Activated naive CD8-positive, alpha-beta T cell (primary cell): ENCODE measurements around the gene SORCS2.

Experiments
- H3K27ac Mint-ChIP-seq: one replicate; pipeline ENCODE4 v1.8.0; 2021; ENCODE audit warnings: mixed read lengths
- H3K27me3 Mint-ChIP-seq: one replicate; pipeline ENCODE4 v1.8.0; 2021; ENCODE audit warnings: mixed read lengths
- H3K36me3 Mint-ChIP-seq: one replicate; pipeline ENCODE4 v1.8.0; 2021; ENCODE audit warnings: mixed read lengths
- H3K4me1 Mint-ChIP-seq: one replicate; pipeline ENCODE4 v1.8.0; 2021; ENCODE audit warnings: low read depth, mixed read lengths
- H3K4me3 Mint-ChIP-seq: one replicate; pipeline ENCODE4 v1.8.0; 2021; ENCODE audit warnings: mild to moderate bottlenecking, mixed read lengths
- H3K9me3 Mint-ChIP-seq: one replicate; pipeline ENCODE4 v1.8.0; 2021; ENCODE audit warnings: low read depth, mixed read lengths

The SORCS2 gene

DNA sequence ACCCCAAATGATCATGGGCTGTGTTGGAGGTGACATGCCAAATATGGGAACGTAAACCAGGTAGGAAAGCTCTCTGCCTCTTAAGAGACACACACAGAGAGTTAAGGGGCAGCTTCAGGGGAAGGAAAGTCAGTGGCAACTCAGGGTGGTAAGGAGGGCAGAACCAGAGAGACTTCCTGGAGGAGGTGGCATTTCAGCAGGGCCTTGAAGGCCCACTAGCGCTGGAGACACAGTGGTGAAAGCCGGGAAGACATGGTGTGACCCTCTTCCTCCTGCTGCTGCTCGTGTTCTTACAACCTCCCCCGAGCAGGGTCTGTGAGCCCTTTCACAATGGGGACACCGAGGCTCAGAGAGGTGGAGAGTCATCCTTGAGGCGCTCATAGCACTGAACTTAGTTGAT lies 68.2 kb downstream of the SORCS2 start:
- no peaks in the 10 kb centered on the region for H3K36me3 Mint-ChIP-seq
- H3K9me3 Mint-ChIP-seq = no peaks in the 10 kb centered on the region
- no peaks in the 10 kb centered on the region for H3K4me1 Mint-ChIP-seq
- H3K27ac Mint-ChIP-seq = no peak overlapping the region
- H3K4me3 Mint-ChIP-seq = no peak overlapping the region
- no peaks in the 10 kb centered on the region for H3K27me3 Mint-ChIP-seq

DNA sequence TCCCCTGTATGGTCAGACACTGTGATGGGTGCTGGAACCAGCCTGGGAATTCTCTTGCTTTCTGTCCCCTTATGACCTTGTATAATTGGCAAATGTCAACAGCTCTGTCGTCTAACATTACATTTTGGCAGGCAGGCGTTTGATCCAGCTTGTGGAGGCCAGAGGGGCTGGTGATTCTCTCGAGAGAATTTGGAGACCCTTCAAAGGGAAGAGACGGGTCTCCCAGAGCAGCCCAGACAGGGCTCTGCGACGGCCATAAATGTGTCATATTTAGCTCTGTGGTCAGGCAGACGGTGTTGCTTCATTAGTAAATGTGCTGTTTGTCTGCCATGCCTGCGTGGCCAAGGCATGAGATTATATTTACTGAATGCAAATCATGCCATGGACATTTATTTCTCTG lies 68.7 kb downstream of the SORCS2 start:
- Mint-ChIP-seq H3K27ac (no peak overlapping the region), H3K9me3 (no peaks in the 10 kb centered on the region), H3K27me3 (no peaks in the 10 kb centered on the region), H3K4me3 (no peak overlapping the region), H3K4me1 (no peaks in the 10 kb centered on the region), H3K36me3 (no peaks in the 10 kb centered on the region)

DNA sequence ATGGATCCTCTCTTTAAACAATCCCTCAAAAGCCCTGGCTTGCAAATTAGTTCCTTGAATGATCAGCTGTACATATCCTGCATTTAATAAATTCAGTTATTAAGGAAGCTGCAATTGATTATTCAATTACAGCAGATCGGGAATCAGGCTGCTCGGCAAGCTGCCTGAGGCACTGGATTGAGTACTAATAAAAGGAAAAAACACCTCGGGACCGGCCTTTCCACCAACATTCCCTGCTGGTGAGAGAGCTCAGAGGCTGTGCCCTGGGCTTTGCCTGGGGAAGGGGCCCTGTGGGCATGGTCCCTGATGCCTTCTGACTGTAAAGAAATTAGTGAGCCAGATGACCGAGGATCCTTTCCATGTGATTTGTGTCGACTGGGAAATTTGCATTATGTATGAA lies 69.2 kb downstream of the SORCS2 start:
- H3K9me3 Mint-ChIP-seq = no peaks in the 10 kb centered on the region
- no peaks in the 10 kb centered on the region for H3K36me3 Mint-ChIP-seq
- H3K4me1 Mint-ChIP-seq = no peaks in the 10 kb centered on the region
- H3K4me3 Mint-ChIP-seq = no peak overlapping the region
- no peaks in the 10 kb centered on the region for H3K27me3 Mint-ChIP-seq
- no peak overlapping the region for H3K27ac Mint-ChIP-seq

DNA sequence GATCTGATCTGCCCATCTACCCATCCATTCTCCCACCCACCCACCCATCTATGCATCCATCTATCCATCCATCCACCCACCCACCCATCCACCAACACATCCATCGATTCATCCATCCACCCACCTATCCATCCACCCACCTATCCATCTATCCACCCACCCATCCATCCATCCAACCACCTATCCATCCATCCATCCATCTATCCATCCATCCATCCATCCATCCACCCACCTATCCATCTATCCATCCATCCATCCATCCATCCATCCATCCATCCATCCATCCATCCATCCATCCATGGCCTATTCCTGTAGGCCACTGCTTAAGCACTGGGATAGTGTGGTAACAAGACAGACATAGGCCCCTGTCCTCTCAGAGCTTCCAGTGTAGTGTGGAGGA lies 69.8 kb downstream of the SORCS2 start:
- no peak overlapping the region for H3K4me3 Mint-ChIP-seq
- H3K36me3 Mint-ChIP-seq = no peaks in the 10 kb centered on the region
- H3K4me1 Mint-ChIP-seq = no peaks in the 10 kb centered on the region
- H3K27me3 Mint-ChIP-seq = no peaks in the 10 kb centered on the region
- no peak overlapping the region for H3K27ac Mint-ChIP-seq
- no peaks in the 10 kb centered on the region for H3K9me3 Mint-ChIP-seq

DNA sequence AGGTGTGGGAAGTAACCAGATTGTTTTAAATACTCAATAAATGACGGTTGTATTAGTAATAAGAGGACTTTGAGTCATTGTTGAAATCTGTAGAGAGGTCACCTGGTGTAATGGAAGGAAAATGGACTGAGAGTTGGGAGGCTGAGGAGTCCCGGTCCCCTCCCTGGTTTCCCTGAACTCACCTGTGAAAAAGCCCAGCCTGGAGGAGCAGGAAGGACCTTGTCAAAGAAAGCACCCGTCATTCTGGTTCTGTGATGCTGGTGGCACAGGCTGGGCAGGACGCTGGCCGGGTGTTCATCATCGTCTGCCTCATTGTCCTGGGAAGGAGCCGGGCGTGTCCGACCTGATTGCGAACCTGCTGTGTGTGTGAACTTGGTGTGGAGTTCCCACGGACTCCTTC lies 70.8 kb downstream of the SORCS2 start:
- H3K27me3 Mint-ChIP-seq = no peaks in the 10 kb centered on the region
- no peak overlapping the region for H3K4me3 Mint-ChIP-seq
- H3K27ac Mint-ChIP-seq = no peak overlapping the region
- no peaks in the 10 kb centered on the region for H3K36me3 Mint-ChIP-seq
- H3K9me3 Mint-ChIP-seq = no peaks in the 10 kb centered on the region
- no peaks in the 10 kb centered on the region for H3K4me1 Mint-ChIP-seq

DNA sequence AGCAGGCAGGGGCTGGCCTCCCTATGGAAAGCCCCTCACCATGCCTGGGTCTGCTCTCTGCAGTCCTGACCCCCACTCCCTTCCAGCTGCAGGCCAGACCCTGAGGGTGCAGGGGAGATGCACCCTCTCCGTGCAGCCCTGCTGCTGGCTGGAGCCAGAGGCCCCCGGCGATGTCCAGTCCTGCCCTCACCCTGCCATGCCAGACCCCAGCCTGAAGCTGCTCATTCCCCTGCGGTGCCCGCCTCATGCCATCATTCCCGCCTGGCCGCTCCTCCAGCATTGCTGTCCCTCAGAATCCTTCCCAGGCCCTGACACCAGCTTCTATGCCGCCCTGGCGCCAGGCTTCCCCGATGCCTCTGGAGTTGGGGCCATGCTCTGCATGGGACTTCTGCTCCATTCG lies 72.4 kb downstream of the SORCS2 start:
- Mint-ChIP-seq H3K4me1 (no peaks in the 10 kb centered on the region), H3K27ac (no peak overlapping the region), H3K4me3 (no peak overlapping the region), H3K27me3 (no peaks in the 10 kb centered on the region), H3K36me3 (no peaks in the 10 kb centered on the region), H3K9me3 (no peaks in the 10 kb centered on the region)

DNA sequence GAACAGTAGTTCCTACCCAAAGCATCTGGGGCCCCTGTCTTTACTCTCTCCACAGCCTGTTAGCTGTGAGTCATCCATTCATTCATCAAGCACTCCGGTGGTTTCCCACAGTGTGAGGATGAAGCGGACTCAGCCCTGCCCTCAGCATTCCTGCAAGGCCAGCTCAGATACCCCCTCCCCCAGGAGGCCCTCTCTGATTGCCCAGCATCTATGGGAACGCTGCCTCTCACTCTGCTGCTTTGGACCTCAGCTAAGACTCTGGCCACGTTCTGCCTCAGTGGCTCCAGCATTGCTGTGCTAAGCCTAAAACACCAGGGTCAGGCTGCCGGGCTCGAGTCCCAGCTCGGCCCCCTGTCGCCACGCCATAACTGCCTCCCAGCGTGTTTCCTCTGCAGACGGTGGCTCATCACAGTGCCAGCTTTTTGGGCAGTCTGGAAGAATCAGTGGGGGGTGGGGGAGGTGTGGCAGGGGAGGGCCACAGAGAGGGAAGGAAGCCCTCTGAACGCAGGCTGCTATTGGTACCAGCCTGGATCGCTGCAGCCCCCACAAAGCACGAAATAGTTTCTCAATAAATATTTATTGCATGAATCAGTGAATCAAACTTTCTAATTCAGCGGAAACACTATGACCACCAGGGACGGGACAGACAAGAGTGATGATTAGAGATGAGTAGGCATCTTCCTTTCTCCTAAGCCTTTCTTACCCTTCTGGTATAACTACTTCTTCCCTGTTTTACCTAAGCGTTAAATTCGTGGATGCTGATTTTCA lies 74.4 kb downstream of the SORCS2 start:
- no peak overlapping the region for H3K27ac Mint-ChIP-seq
- no peaks in the 10 kb centered on the region for H3K27me3 Mint-ChIP-seq
- H3K4me3 Mint-ChIP-seq = no peak overlapping the region
- no peaks in the 10 kb centered on the region for H3K9me3 Mint-ChIP-seq
- H3K36me3 Mint-ChIP-seq = no peaks in the 10 kb centered on the region
- no peaks in the 10 kb centered on the region for H3K4me1 Mint-ChIP-seq

DNA sequence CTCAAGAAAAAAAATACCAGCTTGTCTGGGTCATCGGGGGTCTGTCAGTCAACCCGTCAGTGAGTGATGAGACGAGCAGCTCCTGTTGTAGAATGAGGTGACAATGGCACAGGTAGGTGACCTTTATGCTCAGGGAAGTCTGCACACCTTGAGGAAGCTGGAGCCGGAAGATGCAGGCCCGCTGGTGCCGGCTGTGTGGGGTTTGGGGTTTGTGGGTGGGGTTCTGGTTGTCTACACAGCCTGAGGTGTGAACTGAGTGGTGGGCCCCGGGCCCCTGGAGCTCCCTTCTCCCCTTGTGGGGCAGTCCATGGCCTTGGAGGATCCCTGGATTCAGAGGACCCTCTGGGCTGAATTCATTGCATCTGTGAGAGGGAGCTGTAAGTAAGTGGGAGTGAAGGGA lies 75.5 kb downstream of the SORCS2 start:
- Mint-ChIP-seq H3K27ac (no peak overlapping the region), H3K9me3 (no peaks in the 10 kb centered on the region), H3K36me3 (no peaks in the 10 kb centered on the region), H3K4me1 (no peaks in the 10 kb centered on the region), H3K27me3 (no peaks in the 10 kb centered on the region), H3K4me3 (no peak overlapping the region)

DNA sequence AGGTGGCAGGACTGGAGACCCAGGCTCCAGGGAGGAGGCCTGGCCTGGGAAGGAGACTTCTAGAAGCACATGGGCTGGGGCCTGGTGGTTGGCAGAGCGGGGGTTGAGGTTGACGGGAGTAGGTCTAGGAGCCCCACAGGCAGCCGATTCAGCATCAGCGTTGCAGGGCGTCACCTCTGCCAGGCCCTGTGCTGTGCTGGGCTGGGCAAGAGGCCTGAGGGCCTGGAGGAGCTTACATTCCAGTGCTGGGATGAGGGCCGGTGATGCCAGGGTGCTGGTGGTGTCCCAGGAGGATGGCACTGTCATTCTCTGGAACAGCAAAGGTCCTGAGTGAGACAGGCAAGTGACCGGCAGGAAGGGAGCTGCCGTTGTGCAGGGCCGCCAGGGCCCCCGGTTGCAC lies 76.6 kb downstream of the SORCS2 start:
- Mint-ChIP-seq H3K27ac (no peak overlapping the region), H3K4me3 (no peak overlapping the region), H3K27me3 (no peaks in the 10 kb centered on the region), H3K9me3 (no peaks in the 10 kb centered on the region), H3K4me1 (no peaks in the 10 kb centered on the region), H3K36me3 (no peaks in the 10 kb centered on the region)

DNA sequence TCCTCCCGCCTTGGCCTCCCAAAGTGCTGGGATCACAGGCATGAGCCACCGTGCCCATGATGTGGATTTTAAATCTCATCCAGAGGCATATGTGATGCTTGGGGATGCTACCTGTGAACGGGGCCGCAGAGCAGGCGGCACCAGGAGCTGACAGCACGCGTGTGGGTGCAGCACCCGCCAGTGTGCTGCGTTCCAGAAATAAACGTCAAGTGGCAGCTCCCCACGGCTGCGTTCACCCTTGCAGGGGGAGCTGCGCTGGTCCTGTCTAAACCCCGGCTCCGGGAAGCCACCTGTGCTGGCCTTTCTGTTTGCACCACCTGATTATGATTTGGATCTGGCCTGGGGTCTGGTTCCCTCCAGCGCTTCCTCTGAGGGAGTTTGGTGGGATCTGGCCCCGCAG lies 77.8 kb downstream of the SORCS2 start:
- H3K4me1 Mint-ChIP-seq = no peaks in the 10 kb centered on the region
- H3K36me3 Mint-ChIP-seq = no peaks in the 10 kb centered on the region
- H3K9me3 Mint-ChIP-seq = no peaks in the 10 kb centered on the region
- H3K27me3 Mint-ChIP-seq = no peaks in the 10 kb centered on the region
- H3K4me3 Mint-ChIP-seq = no peak overlapping the region
- no peak overlapping the region for H3K27ac Mint-ChIP-seq

DNA sequence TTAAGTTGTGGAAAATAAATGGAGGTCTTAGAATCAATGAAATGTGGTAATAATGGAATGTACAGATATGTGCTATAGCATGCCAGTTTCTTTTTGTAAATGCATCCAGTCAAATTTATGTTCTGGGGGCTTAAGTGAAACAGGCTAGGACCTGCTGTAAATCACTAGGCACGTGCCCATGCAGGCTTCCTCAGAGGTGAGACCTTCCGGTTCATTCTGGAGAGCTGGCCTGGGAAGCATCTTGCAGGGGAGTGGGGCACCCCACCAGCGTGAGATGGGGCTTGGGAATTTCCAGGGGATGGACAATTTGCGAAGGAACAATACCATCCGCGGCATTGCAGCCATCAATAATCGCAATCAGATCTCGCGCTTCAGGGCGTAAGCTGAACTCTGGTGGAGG lies 80.1 kb downstream of the SORCS2 start:
- no peak overlapping the region for H3K4me3 Mint-ChIP-seq
- no peaks in the 10 kb centered on the region for H3K9me3 Mint-ChIP-seq
- H3K36me3 Mint-ChIP-seq = no peaks in the 10 kb centered on the region

DNA sequence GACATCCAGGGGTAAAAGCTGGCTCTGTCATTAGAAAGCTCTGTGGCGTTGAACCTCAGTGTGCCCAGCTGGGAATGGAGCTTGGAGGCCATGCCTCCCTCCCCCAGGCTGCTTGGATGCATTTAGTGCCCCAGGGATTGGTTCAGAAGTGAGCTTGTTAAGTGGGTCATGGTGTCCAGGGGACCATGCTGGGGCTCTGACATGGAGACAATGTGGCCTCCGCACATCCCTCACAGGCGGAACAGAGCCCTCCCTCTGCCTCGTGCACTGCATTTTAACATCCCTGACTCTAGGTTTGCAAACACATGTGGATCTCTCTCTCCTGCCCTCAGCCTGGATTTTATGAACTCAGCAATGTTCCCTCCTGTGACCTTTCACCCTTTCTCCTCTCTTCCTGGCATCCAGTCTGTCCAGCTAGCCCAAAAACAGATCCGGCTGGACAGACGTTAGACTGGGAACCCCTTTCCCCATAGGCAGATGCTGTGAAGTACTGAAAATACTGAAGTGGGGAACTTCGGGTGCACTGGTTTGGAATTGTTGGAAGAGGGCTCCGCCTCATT lies 81.5 kb downstream of the SORCS2 start:
- H3K4me3 Mint-ChIP-seq = no peak overlapping the region
- H3K9me3 Mint-ChIP-seq = no peaks in the 10 kb centered on the region
- no peak overlapping the region for H3K27ac Mint-ChIP-seq
- no peaks in the 10 kb centered on the region for H3K36me3 Mint-ChIP-seq
- no peaks in the 10 kb centered on the region for H3K4me1 Mint-ChIP-seq
- H3K27me3 Mint-ChIP-seq = no peaks in the 10 kb centered on the region

More for the DNA sequence above, 80.1 kb downstream of the SORCS2 start:
- Mint-ChIP-seq H3K27me3 (no peaks in the 10 kb centered on the region), H3K4me1 (no peaks in the 10 kb centered on the region), H3K27ac (no peak overlapping the region)

DNA sequence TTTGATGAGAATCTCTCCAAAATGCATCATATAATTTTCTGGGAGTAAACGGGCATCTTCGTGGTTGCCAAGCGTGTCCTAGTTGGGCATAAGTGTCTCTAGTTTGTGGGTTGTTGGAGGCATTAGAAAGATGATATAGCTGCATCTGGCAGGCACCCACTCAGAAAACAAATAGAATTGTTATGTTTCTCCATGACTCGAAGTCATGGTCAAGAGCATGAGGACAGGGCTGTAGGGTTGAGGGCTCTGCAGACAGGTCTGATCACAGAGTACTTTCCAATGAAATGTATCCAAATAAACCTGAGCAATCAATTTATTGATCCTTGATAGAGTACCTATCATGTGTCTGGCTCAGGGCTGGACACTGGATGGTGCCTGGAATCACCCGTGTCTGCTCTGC lies 82.7 kb downstream of the SORCS2 start:
- Mint-ChIP-seq H3K27ac (no peak overlapping the region), H3K9me3 (no peaks in the 10 kb centered on the region), H3K4me1 (no peaks in the 10 kb centered on the region), H3K36me3 (no peaks in the 10 kb centered on the region), H3K4me3 (no peak overlapping the region), H3K27me3 (no peaks in the 10 kb centered on the region)

DNA sequence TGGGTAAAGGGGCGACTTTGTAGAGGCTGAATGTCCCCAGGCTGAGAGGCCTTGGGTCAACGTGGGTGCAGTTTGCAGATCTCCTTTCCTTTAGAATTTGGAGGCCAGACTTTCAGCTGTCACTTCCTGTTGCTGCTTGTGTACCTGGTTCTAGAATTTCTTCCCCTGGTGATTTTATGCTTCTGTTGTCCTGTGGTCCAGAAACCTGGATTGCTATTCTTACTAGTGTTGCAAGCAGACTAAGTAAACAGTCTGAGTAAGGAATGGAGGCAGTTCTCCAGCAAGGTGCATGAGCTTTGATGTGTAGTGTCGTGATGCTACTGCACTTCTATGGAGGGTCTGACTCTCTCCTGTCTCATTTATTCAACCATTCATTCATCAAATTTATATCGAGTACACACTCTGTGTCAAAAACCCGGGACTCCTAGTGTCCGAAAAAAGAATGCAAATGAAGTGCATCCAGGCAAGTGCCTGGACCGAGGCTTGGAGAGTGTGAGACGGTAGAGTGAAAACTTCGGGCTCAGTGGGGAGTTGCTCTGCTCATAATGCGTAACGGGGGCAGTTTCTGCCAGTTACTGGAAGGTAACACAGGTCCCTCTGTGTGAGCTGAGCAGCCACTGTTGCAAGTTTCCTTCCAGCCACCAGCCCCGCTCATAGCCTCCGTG lies 83.3 kb downstream of the SORCS2 start:
- Mint-ChIP-seq H3K4me3 (no peak overlapping the region), H3K4me1 (no peaks in the 10 kb centered on the region), H3K9me3 (no peaks in the 10 kb centered on the region), H3K27ac (no peak overlapping the region), H3K36me3 (no peaks in the 10 kb centered on the region), H3K27me3 (no peaks in the 10 kb centered on the region)

DNA sequence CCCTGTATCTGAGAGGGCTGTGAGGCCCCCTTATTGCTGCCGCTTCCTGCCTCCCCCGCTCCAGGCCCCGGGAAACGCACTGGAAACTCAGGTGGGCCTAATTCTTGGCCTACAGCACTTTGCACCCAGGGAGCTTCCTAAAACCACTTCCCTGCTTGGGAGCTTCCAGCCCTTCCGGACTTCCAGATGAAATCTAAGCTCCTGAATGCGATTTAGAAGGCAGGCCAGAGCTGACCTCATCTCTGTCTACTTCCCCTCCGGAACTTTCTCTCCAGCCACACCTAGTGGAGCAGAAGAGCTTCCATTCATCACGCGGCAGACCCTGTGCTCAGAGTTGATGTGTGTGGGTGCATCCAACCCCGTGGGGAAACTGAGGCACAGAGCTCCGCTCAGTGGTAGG lies 84.2 kb downstream of the SORCS2 start:
- Mint-ChIP-seq H3K4me1 (no peaks in the 10 kb centered on the region), H3K4me3 (no peak overlapping the region)

More for the DNA sequence above, 84.2 kb downstream of the SORCS2 start:
- no peaks in the 10 kb centered on the region for H3K9me3 Mint-ChIP-seq
- no peaks in the 10 kb centered on the region for H3K27me3 Mint-ChIP-seq
- H3K36me3 Mint-ChIP-seq = no peaks in the 10 kb centered on the region
- H3K27ac Mint-ChIP-seq = no peak overlapping the region
